H1 (cell line): Measurements from ENCODE around the gene VDR. TPM values are rescaled to one million over a fixed set of nuclear protein-coding genes. Genes with fewer than 3 reads are reported as not detected.

Experiments
- CTCF ChIA-PET: fragments of 300-600 bp; sonication (Branson Sonifier 250); formaldehyde crosslinking; loops from one replicate; lab custom pipeline; 2021; ENCODE audit not compliant: partially characterized antibody; lab: Charles Lee
- POLR2A ChIA-PET: fragments of 300-600 bp; sonication (Branson Sonifier 250); formaldehyde crosslinking; loops from one replicate; lab custom pipeline; 2021; ENCODE audit warnings: inconsistent platforms; ENCODE audit not compliant: partially characterized antibody; lab: Charles Lee
- DNase-seq, 2 experiments: peaks; one replicate each; pipeline versions ENCODE4 v3.0.0 to v3.0.0-alpha.2; 2010 to 2022; ENCODE audit warnings: low spot score in 2 of 2, low read depth in 1 of 2, mixed read lengths in 1 of 2
- FAIRE-seq: peaks from 2 replicates; lab custom pipeline; 2011; peaks lifted over from hg19 to GRCh38; lab: Jason Lieb, UNC
- H2AFZ ChIP-seq: 2 replicates; pipeline ENCODE4 v1.8.1; 2012; ENCODE audit warnings: low read length, inconsistent platforms
- H2AK5ac ChIP-seq: 2 replicates; pipeline ENCODE4 v1.6.1; 2013; ENCODE audit warnings: low read depth, low read length
- H2BK120ac ChIP-seq: replicated peaks from 2 replicates; pipeline ENCODE3; 2013; ENCODE audit warnings: low read depth, low read length, inconsistent platforms
- H2BK12ac ChIP-seq: 2 replicates; pipeline ENCODE4 v1.6.1; 2013; ENCODE audit warnings: low read depth, low read length
- H2BK15ac ChIP-seq: 2 replicates; pipeline ENCODE4 v1.6.1; 2013; ENCODE audit warnings: low read length
- H2BK20ac ChIP-seq: 2 replicates; pipeline ENCODE4 v1.6.1; 2013; ENCODE audit warnings: low read length
- H2BK5ac ChIP-seq: 2 replicates; pipeline ENCODE4 v1.6.1; 2013; ENCODE audit warnings: low read depth, low read length
- H3K14ac ChIP-seq: 2 replicates; pipeline ENCODE4 v1.6.1; 2013; ENCODE audit warnings: inconsistent platforms; ENCODE audit not compliant: insufficient read length
- H3K18ac ChIP-seq: 2 replicates; pipeline ENCODE4 v1.6.1; 2013; ENCODE audit warnings: low read length; ENCODE audit errors: extremely low read depth
- H3K23ac ChIP-seq: 2 replicates; pipeline ENCODE4 v1.6.1; 2013; ENCODE audit warnings: inconsistent platforms; ENCODE audit not compliant: insufficient read length
- H3K23me2 ChIP-seq: 2 replicates; pipeline ENCODE4 v1.6.1; 2013; ENCODE audit warnings: low read depth, low read length
- H3K27ac ChIP-seq: 2 replicates; pipeline ENCODE4 v1.6.1; 2011; ENCODE audit warnings: low read depth, low read length, inconsistent platforms
- H3K27me3 ChIP-seq, 4 experiments: replicated peaks in 1 of 4; 1 replicate in 1 of 4; 2 replicates in 3 of 4; pipeline versions ENCODE4 v1.6.1 to v1.8.1; 2011 to 2013; ENCODE audit warnings: low read length in 3 of 4, mild to moderate bottlenecking in 3 of 4, inconsistent platforms in 2 of 4, mixed read lengths in 2 of 4, moderate library complexity in 1 of 4; ENCODE audit not compliant: control insufficient read depth in 3 of 4, insufficient read depth in 3 of 4; ENCODE audit errors: extremely low read depth in 1 of 4
- H3K36me3 ChIP-seq, 4 experiments: 2 replicates each; pipeline versions ENCODE4 v1.6.1 to v1.8.1; 2011 to 2013; ENCODE audit warnings: mild to moderate bottlenecking in 4 of 4, low read length in 3 of 4, moderate library complexity in 2 of 4, control low read depth in 1 of 4, inconsistent platforms in 1 of 4; ENCODE audit not compliant: insufficient read depth in 4 of 4, control insufficient read depth in 2 of 4
- H3K4ac ChIP-seq: replicated peaks from 2 replicates; pipeline ENCODE3; 2013; ENCODE audit warnings: low read length, low read depth, mixed read lengths, inconsistent platforms; ENCODE audit not compliant: insufficient read length
- H3K4me1 ChIP-seq, 4 experiments: replicated peaks in 1 of 4; 1 replicate in 1 of 4; 2 replicates in 3 of 4; pipeline versions ENCODE4 v1.6.1 to v1.8.1; 2011 to 2013; ENCODE audit warnings: low read length in 3 of 4, inconsistent platforms in 2 of 4, mixed read lengths in 1 of 4; ENCODE audit not compliant: insufficient read depth in 4 of 4, control insufficient read depth in 3 of 4
- H3K4me2 ChIP-seq, 2 experiments: 2 replicates each; pipeline versions ENCODE4 v1.6.1 to v1.8.1; 2011 to 2013; ENCODE audit warnings: low read depth in 2 of 2, low read length in 2 of 2, control low read depth in 1 of 2, inconsistent platforms in 1 of 2, mild to moderate bottlenecking in 1 of 2; ENCODE audit not compliant: insufficient read depth in 1 of 2
- H3K4me3 ChIP-seq, 4 experiments: fragments of 200-600, 300-600 bp in 1 of 4; sonication (generic), shearing (Covaris generic), sonication (Bioruptor Twin) in 1 of 4; 2 replicates each; pipeline versions ENCODE4 v1.5.1 to v1.8.1; 2011 to 2016; ENCODE audit warnings: low read length in 4 of 4, low read depth in 3 of 4, control low read depth in 2 of 4, inconsistent platforms in 2 of 4, mild to moderate bottlenecking in 2 of 4, mixed read lengths in 1 of 4, moderate library complexity in 1 of 4; ENCODE audit not compliant: insufficient read depth in 2 of 4; ENCODE audit errors: extremely low read depth in 1 of 4
- H3K56ac ChIP-seq: replicated peaks from 2 replicates; pipeline ENCODE3; 2013; ENCODE audit warnings: low read depth, mild to moderate bottlenecking, mixed read lengths, low read length, inconsistent platforms; ENCODE audit not compliant: insufficient read length
- H3K79me1 ChIP-seq: 2 replicates; pipeline ENCODE4 v1.6.1; 2013; ENCODE audit warnings: low read depth, low read length, control low read depth
- H3K79me2 ChIP-seq, 2 experiments: 2 replicates each; pipeline versions ENCODE4 v1.6.1 to v1.8.1; 2012 to 2013; ENCODE audit warnings: low read length in 2 of 2, mild to moderate bottlenecking in 2 of 2, inconsistent platforms in 1 of 2; ENCODE audit not compliant: insufficient read depth in 2 of 2, control insufficient read depth in 1 of 2
- H3K9ac ChIP-seq, 4 experiments: replicated peaks in 1 of 4; 1 replicate in 1 of 4; 2 replicates in 3 of 4; pipeline versions ENCODE4 v1.6.1 to v1.8.1; 2011 to 2013; ENCODE audit warnings: low read depth in 3 of 4, low read length in 3 of 4, control low read depth in 2 of 4, mild to moderate bottlenecking in 2 of 4, moderate library complexity in 2 of 4, inconsistent platforms in 1 of 4; ENCODE audit errors: extremely low read depth in 1 of 4
- H3K9me3 ChIP-seq, 2 experiments: 2 replicates each; pipeline versions ENCODE4 v1.6.1 to v1.8.1; 2012 to 2013; ENCODE audit warnings: mild to moderate bottlenecking in 2 of 2, moderate library complexity in 2 of 2, control low read depth in 1 of 2, inconsistent platforms in 1 of 2, low read depth in 1 of 2, low read length in 1 of 2, mixed read lengths in 1 of 2; ENCODE audit not compliant: insufficient read depth in 2 of 2
- H4K20me1 ChIP-seq, 2 experiments: replicated peaks in 1 of 2; 2 replicates each; pipeline versions ENCODE3 to v1.8.1; 2011 to 2013; ENCODE audit warnings: inconsistent platforms in 2 of 2, low read length in 2 of 2, mild to moderate bottlenecking in 1 of 2; ENCODE audit not compliant: insufficient read depth in 2 of 2, control insufficient read depth in 1 of 2
- H4K5ac ChIP-seq: 2 replicates; pipeline ENCODE4 v1.6.1; 2013; ENCODE audit warnings: low read length, low read depth, mixed read lengths, inconsistent platforms; ENCODE audit not compliant: insufficient read length
- H4K8ac ChIP-seq: 2 replicates; pipeline ENCODE4 v1.8.0; 2013; ENCODE audit warnings: mild to moderate bottlenecking, moderate library complexity, low read length, inconsistent platforms; ENCODE audit not compliant: insufficient read depth; ENCODE audit errors: extremely low read depth
- H4K91ac ChIP-seq: replicated peaks from 2 replicates; pipeline ENCODE3; 2013; ENCODE audit warnings: low read length, mixed read lengths, inconsistent platforms; ENCODE audit not compliant: insufficient read length
- CBX5 ChIP-seq: fragments of 300-800, 300-1000 bp; sonication (generic); IDR thresholded peaks from 2 replicates; pipeline ENCODE4 v1.7.1; 2016; ENCODE audit warnings: antibody characterized with exemption, low read length, low read depth
- CHD1 ChIP-seq: IDR thresholded peaks from 2 replicates; pipeline ENCODE4 v1.6.1; 2012; ENCODE audit warnings: low read depth, low read length, improper control_type of control experiment
- E2F6 ChIP-seq: IDR thresholded peaks from 2 replicates; pipeline ENCODE4 v1.6.1; 2012; ENCODE audit warnings: inconsistent platforms
- EP300 ChIP-seq, 2 experiments: IDR thresholded peaks; 1 replicate in 1 of 2; 2 replicates in 1 of 2; pipeline ENCODE4 v1.6.1; 2011 to 2012; ENCODE audit warnings: low read depth in 2 of 2, low read length in 2 of 2, mild to moderate bottlenecking in 2 of 2, borderline replicate concordance in 1 of 2, inconsistent platforms in 1 of 2, moderate library complexity in 1 of 2
- SIN3A ChIP-seq, 2 experiments: IDR thresholded peaks in 1 of 2; conservative IDR thresholded peaks in 1 of 2; 2 replicates each; pipeline ENCODE4 v1.6.1; 2011 to 2012; ENCODE audit warnings: low read length in 2 of 2, improper control_type of control experiment in 1 of 2, low read depth in 1 of 2, mild to moderate bottlenecking in 1 of 2
- WGBS, 2 experiments: shearing (Covaris generic) in 1 of 2; methylation state at CpG; one replicate each; pipeline versions ENCODE4 v1.1.6 to v1.1.7; 2013 to 2015; ENCODE audit warnings: low lambda C conversion rate in 2 of 2, mixed read lengths in 2 of 2, inconsistent platforms in 1 of 2, low coverage in 1 of 2, missing lambda C conversion rate in 1 of 2; ENCODE audit not compliant: insufficient replicate concordance in 2 of 2, insufficient coverage in 1 of 2, insufficient read length in 1 of 2; ENCODE audit errors: extremely low coverage in 1 of 2, missing lambda C conversion rate in 1 of 2; 5-methylcytosine and 5-hydroxymethylcytosine counted together
- polyA plus RNA-seq, 7 experiments: library from polyadenylated mRNA; depleted of rRNA in 3 of 7; stranded (reverse) in 5 of 7; unstranded in 2 of 7; fragments of >200 nt in 5 of 7; fragments of 200-250 nt in 2 of 7; gene quantifications; 1 replicate in 5 of 7; 2 replicates in 1 of 7; 4 replicates in 1 of 7; pipeline versions ENCODE4 v1.2.1 to v1.2.3, GENCODE V29; 2011 to 2013; ENCODE audit warnings: missing spikeins in 2 of 7, mixed read lengths in 2 of 7
- total RNA-seq: library from RNA; stranded (reverse); fragmentation: NEBNext Ultra II Directional; extraction: Animal tissue kit (Norgen Biotek cat#: 25700); gene quantifications from 2 replicates; pipeline ENCODE4 v1.2.1, GENCODE V29; 2021

The VDR gene
- total and polyA plus RNA-seq, 2 of the 8 experiments (the other 6 are each of a cell fraction or from before 2014, with no cell fraction given) = 0.44 to 0.65 TPM

- no peak overlapping the region for H3K18ac ChIP-seq
- TF ChIP-seq CBX5 (no peak), E2F6 (no peak), CHD1 (no peak), EP300 (IDR thresholded peaks at IDR 0.05; ENCODE audit: borderline replicate concordance in 1 of 2, low read depth in 2 of 2, low read length in 2 of 2) (no peak), SIN3A (conservative IDR thresholded peaks at IDR 0.05 in 1 of 2, IDR thresholded peaks at IDR 0.05 in 1 of 2; ENCODE audit: low read depth in 1 of 2, low read length in 2 of 2) (no peak)
- H3K36me3 ChIP-seq = no peaks in the 10 kb centered on the region
- H4K91ac ChIP-seq = no peak overlapping the region
- no peaks in the 10 kb centered on the region for H3K23me2 ChIP-seq
- ChIA-PET CTCF (interaction anchor here (1.1 kb wide), 1 partner anchor 8 kb away, joined by 3 read pairs; no protein-coding TSS in a partner anchor), POLR2A (no interaction called here)
- no peak overlapping the region for H4K8ac ChIP-seq
- H4K5ac ChIP-seq = no peak overlapping the region
- no peak overlapping the region for H2AFZ ChIP-seq
- no peak overlapping the region for H2BK5ac ChIP-seq
- no peak overlapping the region for H3K27ac ChIP-seq
- H3K9me3 ChIP-seq = no peaks in the 10 kb centered on the region
- H3K14ac ChIP-seq = no peak overlapping the region
- H2AK5ac ChIP-seq = no peak overlapping the region
- H4K20me1 ChIP-seq = no peaks in the 10 kb centered on the region
- 92% methylated on average over 4 of the region's 4 CpGs; no CpG with 5 or more reads in 1 of the 2 experiments for WGBS, 2 experiments
- H3K4me3 ChIP-seq = no peak overlapping the region
- H3K79me2 ChIP-seq = no peaks in the 10 kb centered on the region
- no peaks in the 10 kb centered on the region; a peak in 1 of 7 replicates for H3K4me1 ChIP-seq
- H2BK15ac ChIP-seq = no peak overlapping the region
- no peaks in the 10 kb centered on the region for H3K27me3 ChIP-seq
- H3K4ac ChIP-seq = no peak overlapping the region
- no peak overlapping the region for H2BK20ac ChIP-seq
- no peaks in the 10 kb centered on the region for H3K79me1 ChIP-seq
- no peak overlapping the region for H3K4me2 ChIP-seq
- DNase-seq = no peak
- no peak overlapping the region for H2BK12ac ChIP-seq
- no peak overlapping the region for H2BK120ac ChIP-seq
- no peak for FAIRE-seq
- H3K23ac ChIP-seq = no peak overlapping the region
- no peak overlapping the region for H3K9ac ChIP-seq
- no peak overlapping the region for H3K56ac ChIP-seq
Measured at GRCh38 chr12:47877081-47877480, 27.7 kb downstream of the VDR start.
